Aortic smooth muscle cell (primary cell): ENCODE data around the gene CECR2. TPM values are rescaled to one million over a fixed set of nuclear protein-coding genes. Genes with fewer than 3 reads are reported as not detected.

Experiments used
- total RNA-seq: library from RNA; depleted of rRNA; stranded (reverse); fragments of >200 nt; gene quantifications from 2 replicates; pipeline ENCODE4 v1.2.3, GENCODE V29; 2014

The CECR2 gene
- total RNA-seq: under 0.01 TPM in 2 replicates

GRCh38 chr22:17369439-17370025, at the start of gene CECR2:
CECR2 (plus strand) TSS chr22:17369460; CDS start chr22:17369784, 324 bp downstream.

DNA sequence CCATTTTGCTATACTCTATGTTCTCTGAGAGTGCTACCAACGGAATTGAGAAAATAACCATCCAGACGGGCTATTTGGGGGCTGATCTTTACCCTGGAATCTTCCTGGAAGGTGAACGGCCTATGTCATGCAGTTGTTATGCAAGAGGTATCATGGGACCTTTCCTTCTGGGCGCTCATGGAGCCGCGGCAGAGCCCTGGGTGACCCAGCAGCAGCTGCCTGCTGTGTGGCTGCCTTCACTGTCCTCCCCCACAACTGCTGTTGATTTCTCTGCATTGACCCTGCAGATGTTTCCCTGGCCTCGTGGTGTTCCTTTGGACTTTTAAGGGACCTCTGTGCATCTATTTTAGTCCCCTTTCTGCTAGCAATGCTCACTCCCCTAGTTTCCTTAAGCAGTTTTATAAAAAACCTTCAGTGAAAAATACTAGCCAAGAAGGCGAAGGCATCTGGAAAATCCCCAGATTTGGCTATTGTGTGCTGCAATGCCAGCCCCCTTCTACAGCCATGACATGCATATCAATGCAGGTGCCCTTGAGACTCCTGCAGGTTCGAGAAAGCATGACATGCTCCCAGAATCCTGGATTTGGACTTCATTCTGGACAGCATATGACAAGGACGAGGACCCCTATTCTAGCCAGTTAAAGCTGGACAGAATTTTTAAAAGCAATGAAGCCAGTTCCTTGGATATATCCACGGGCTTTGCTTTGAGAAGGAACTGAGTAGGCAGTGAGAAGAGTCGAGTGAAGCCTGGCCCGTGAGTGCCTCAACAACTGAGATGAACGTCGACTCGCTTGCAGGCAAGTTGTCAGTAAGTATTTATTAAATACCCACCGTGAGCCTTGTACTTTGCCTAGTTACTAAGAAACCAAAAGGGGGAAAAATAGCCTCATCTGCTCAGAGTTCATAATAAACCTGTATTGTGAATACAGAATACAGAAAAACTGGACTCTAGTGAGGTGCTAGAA, 193.9 kb downstream of the CECR2 start, which contains the start of gene SLC25A18:
SLC25A18 (plus strand) TSS at position 593 of the 965 bp plus-strand sequence. CDS start 16,447 bp downstream, outside the sequence.

Other genes with a start within 250 kb of the CECR2 start
- gene TMEM121B, start 248.1 kb upstream of the CECR2 start, total RNA-seq: under 0.01 TPM in 2 replicates
- gene HDHD5, start 210.2 kb upstream of the CECR2 start, total RNA-seq: 20.7 and 30.8 TPM in 2 replicates
- 0.92 and 8.5 TPM in 2 replicates for gene ADA2, start 150.0 kb upstream of the CECR2 start, total RNA-seq
- gene SLC25A18, start 194.0 kb downstream of the CECR2 start, total RNA-seq: not detected in 2 replicates